GM12878 (cell line): ENCODE results near the gene PITPNC1. TPM values are rescaled to one million over a fixed set of nuclear protein-coding genes. Genes with fewer than 3 reads are reported as not detected.
A peak's percentile ranks its signal among the peaks of the same experiment; 100 is the strongest.

Experiments
- BMI1 ChIP-seq: fragments of 450-650 bp; IDR thresholded peaks from 2 replicates; pipeline ENCODE4 v1.6.1; 2016; ENCODE audit warnings: mild to moderate bottlenecking, moderate library complexity, borderline replicate concordance
- CBFB ChIP-seq: IDR thresholded peaks from 2 replicates; pipeline ENCODE4 v1.6.1; 2016; ENCODE audit warnings: antibody characterized with exemption, low read depth
- CUX1 ChIP-seq: IDR thresholded peaks from 2 replicates; pipeline ENCODE4 v1.6.1; 2012; ENCODE audit warnings: improper control_type of control experiment, low read depth, low read length; ENCODE audit not compliant: insufficient replicate concordance
- DPF2 ChIP-seq: fragments of 450-650 bp; IDR thresholded peaks from 2 replicates; pipeline ENCODE4 v1.6.1; 2017; ENCODE audit warnings: mild to moderate bottlenecking
- ETV6 ChIP-seq, 2 experiments: fragments of 450-650 bp in 1 of 2; IDR thresholded peaks in 1 of 2; conservative IDR thresholded peaks in 1 of 2; 2 replicates each; pipeline ENCODE4 v1.6.1; 2014; ENCODE audit warnings: antibody characterized with exemption in 1 of 2, borderline replicate concordance in 1 of 2, low read depth in 1 of 2, mild to moderate bottlenecking in 1 of 2, moderate library complexity in 1 of 2
- IRF4 ChIP-seq: IDR thresholded peaks from 2 replicates; pipeline ENCODE4 v1.6.1; 2011; ENCODE audit warnings: low read depth, low read length
- MEF2A ChIP-seq: IDR thresholded peaks from 2 replicates; pipeline ENCODE4 v1.6.1; 2011; ENCODE audit warnings: low read depth, mild to moderate bottlenecking, low read length, moderate library complexity; ENCODE audit not compliant: insufficient read depth
- MTA3 ChIP-seq: IDR thresholded peaks from 2 replicates; pipeline ENCODE4 v1.6.1; 2012; ENCODE audit warnings: low read length, inconsistent platforms, borderline replicate concordance
- POLR2AphosphoS2 ChIP-seq: IDR thresholded peaks from 2 replicates; pipeline ENCODE4 v1.6.1; 2011; ENCODE audit warnings: low read depth, mild to moderate bottlenecking, low read length, improper control_type of control experiment, moderate library complexity
- RAD51 ChIP-seq: fragments of 450-650 bp; IDR thresholded peaks from 2 replicates; pipeline ENCODE4 v1.6.1; 2016; ENCODE audit warnings: moderate library complexity, mild to moderate bottlenecking, inconsistent platforms
- SP1 ChIP-seq: IDR thresholded peaks from one replicate; pipeline ENCODE4 v1.6.1; 2011; ENCODE audit warnings: low read depth, low read length
- ZNF24 ChIP-seq: fragments of 450-650 bp; IDR thresholded peaks from 2 replicates; pipeline ENCODE4 v1.6.1; 2017; ENCODE audit warnings: antibody characterized with exemption, mild to moderate bottlenecking
- ZNF592 ChIP-seq: fragments of 450-650 bp; IDR thresholded peaks from 2 replicates; pipeline ENCODE4 v1.6.1; 2017; ENCODE audit warnings: mild to moderate bottlenecking, moderate library complexity
- polyA plus RNA-seq, 11 experiments: library from polyadenylated mRNA; depleted of rRNA in 4 of 11; unstranded in 6 of 11; stranded (reverse) in 5 of 11; fragments of >200 nt; fragmentation: Nextera tagmentation in 4 of 11; fragmentation: Illumina TruSeq in 1 of 11; extraction: Ambion mirVana in 4 of 11; extraction: Trizol in 1 of 11; gene quantifications; 1 replicate in 1 of 11; 2 replicates in 10 of 11; pipeline versions ENCODE4 v1.2.1 to v1.2.3, GENCODE V29; 2011 to 2016; ENCODE audit warnings: inconsistent platforms in 2 of 11, missing spikeins in 2 of 11, low read depth in 1 of 11
- total RNA-seq, 4 experiments: library from RNA; depleted of rRNA in 3 of 4; stranded (reverse); fragments of >200 nt in 3 of 4; fragmentation: Illumina TruSeq in 1 of 4; extraction: Trizol in 1 of 4; gene quantifications; 2 replicates each; pipeline versions ENCODE4 v1.2.1 to v1.2.3, GENCODE V29; 2013 to 2021

PITPNC1 gene
- total and polyA plus RNA-seq, 10 of the 15 experiments (the other 5 are each of a cell fraction or from before 2014, with no cell fraction given), result 12.2 to 62.4 (median 47.3) TPM

- TF ChIP-seq BMI1 (0 out of 2 replicates have a peak, but pooled peaks have one; percentile 30), ZNF24 (no peak), POLR2AphosphoS2 (no peak), RAD51 (no peak), MTA3 (peak; percentile 48; the same call in 1 of the 2 replicates), MEF2A (0 out of 2 replicates have a peak, but pooled peaks have one; percentile 9), CUX1 (peak; percentile 10), IRF4 (peak; percentile 91), ZNF592 (no peak), SP1 (no peak), DPF2 (peak; percentile 83), ETV6 (conservative IDR thresholded peaks at IDR 0.05 in 1 of 2, IDR thresholded peaks at IDR 0.05 in 1 of 2; ENCODE audit: borderline replicate concordance in 1 of 2, low read depth in 1 of 2) (peak in 1 of 2 experiments; percentile 64; a peak in 2 of 4 replicates), CBFB (no peak)
- TF ChIP-seq, all 136 proteins: peak for 43
These were observed 192.8 kb downstream of the PITPNC1 start (continued) for GRCh38 chr17:67569873-67570272.
